ENCODE measurements around the gene BCAR3.

DNA sequence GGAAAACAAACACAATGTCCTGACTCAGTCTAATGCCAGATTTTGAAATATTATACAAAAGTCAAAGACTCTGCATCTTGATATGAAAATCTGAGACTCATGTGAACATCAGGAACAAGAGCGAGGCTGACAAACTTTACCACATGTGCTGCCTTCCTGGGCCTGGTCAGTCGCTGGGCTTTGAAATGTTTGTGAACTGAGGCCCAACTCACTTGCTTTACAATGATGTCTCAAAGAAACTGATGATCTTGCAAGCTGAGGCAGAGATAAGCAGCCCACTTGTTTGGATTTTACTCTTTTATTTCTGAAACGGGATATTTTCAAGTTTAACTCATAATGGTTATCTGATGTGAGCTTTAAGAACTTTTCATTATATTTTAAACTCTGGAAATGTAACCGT lies 2.1 kb downstream of the BCAR3 start:
- TF ChIP-seq, protein P1, sequence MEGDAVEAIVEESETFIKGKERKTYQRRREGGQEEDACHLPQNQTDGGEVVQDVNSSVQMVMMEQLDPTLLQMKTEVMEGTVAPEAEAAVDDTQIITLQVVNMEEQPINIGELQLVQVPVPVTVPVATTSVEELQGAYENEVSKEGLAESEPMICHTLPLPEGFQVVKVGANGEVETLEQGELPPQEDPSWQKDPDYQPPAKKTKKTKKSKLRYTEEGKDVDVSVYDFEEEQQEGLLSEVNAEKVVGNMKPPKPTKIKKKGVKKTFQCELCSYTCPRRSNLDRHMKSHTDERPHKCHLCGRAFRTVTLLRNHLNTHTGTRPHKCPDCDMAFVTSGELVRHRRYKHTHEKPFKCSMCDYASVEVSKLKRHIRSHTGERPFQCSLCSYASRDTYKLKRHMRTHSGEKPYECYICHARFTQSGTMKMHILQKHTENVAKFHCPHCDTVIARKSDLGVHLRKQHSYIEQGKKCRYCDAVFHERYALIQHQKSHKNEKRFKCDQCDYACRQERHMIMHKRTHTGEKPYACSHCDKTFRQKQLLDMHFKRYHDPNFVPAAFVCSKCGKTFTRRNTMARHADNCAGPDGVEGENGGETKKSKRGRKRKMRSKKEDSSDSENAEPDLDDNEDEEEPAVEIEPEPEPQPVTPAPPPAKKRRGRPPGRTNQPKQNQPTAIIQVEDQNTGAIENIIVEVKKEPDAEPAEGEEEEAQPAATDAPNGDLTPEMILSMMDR (IDR thresholded peaks at IDR 0.05): no peak
- TF ChIP-seq, protein P2, sequence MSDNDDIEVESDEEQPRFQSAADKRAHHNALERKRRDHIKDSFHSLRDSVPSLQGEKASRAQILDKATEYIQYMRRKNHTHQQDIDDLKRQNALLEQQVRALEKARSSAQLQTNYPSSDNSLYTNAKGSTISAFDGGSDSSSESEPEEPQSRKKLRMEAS (IDR thresholded peaks at IDR 0.05): 0 out of 2 replicates have a peak, but pooled peaks have one; percentile 17
- no peak for TF ChIP-seq RCOR1 (IDR thresholded peaks at IDR 0.05; ENCODE audit: low read depth, low read length)
- no peak for TF ChIP-seq KDM5A (IDR thresholded peaks at IDR 0.05)
- TF ChIP-seq POLR2AphosphoS2 (conservative IDR thresholded peaks at IDR 0.05; ENCODE audit: low read length): no peak
- no peak for TF ChIP-seq MAZ (IDR thresholded peaks at IDR 0.05; ENCODE audit: borderline replicate concordance, low read depth, low read length)
- no peak for TF ChIP-seq RNF2 (IDR thresholded peaks at IDR 0.05; ENCODE audit: borderline replicate concordance, low read depth)
- TF ChIP-seq MYC (IDR thresholded peaks at IDR 0.05; ENCODE audit: borderline replicate concordance, low read length): no peak
- TF ChIP-seq RAD21 (conservative IDR thresholded peaks at IDR 0.05 in 1 of 2, IDR thresholded peaks at IDR 0.05 in 1 of 2): no peak
- no peak for TF ChIP-seq ZFP36 (IDR thresholded peaks at IDR 0.05; ENCODE audit: borderline replicate concordance, partially characterized antibody)

Data from A549 (cell line).